Fibroblast of peridontal ligament (primary cell): ENCODE measurements around the gene GAS2L1.

Source experiments
- DNase-seq: peaks from one replicate; pipeline ENCODE4 v3.0.0-alpha.2; 2010; ENCODE audit errors: extremely low read depth

The GAS2L1 gene

GRCh38 chr22:29306175-29306834 is at the start of gene GAS2L1:
GAS2L1 (plus strand) TSS chr22:29306650; CDS start chr22:29308106, 1,456 bp downstream.
- peak; percentile 69 for DNase-seq

- no peak for DNase-seq
Measured at GRCh38 chr22:29257751-29258181, 48.7 kb upstream of the GAS2L1 start.

DNA sequence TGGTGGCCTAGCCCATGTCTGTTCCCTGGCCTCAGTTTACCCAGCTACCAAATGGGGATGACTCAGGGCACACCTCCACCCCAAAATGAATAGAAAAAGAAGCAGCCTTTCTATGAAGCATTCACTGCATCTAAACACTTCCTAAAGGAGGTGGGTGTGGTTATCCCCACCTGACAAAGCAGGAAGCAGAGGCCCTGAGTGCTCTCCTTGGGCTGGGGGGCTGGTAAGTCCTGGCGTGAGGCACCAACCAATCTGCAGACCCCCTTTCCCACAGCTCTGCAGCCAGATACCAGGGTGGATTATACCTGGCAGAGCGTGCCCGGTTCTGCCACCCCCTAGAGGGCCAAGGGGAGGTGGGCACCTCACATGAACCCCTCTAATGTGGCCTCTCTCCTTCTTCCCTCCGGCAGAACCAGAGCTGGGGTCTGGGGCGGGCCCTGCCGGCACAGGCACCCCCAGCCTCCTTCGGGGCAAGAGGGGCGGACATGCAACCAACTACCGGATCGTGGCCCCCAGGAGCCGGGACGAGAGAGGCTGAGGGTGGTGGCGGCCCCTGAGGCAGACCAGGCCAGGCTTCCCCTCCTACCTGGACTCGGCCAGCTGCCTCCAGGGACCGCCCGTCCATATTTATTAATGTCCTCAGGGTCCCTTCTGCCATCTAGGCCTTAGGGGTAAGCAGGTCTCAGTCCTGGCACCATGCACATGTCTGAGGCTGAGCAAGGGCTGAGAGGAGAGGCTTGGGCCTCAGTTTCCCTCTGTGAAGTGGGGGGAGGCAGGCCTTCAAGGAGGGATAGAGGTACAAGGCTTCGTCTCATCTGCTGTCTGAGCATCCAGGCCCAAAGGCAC is 47.8 kb upstream of the GAS2L1 start:
- DNase-seq = no peak

DNA sequence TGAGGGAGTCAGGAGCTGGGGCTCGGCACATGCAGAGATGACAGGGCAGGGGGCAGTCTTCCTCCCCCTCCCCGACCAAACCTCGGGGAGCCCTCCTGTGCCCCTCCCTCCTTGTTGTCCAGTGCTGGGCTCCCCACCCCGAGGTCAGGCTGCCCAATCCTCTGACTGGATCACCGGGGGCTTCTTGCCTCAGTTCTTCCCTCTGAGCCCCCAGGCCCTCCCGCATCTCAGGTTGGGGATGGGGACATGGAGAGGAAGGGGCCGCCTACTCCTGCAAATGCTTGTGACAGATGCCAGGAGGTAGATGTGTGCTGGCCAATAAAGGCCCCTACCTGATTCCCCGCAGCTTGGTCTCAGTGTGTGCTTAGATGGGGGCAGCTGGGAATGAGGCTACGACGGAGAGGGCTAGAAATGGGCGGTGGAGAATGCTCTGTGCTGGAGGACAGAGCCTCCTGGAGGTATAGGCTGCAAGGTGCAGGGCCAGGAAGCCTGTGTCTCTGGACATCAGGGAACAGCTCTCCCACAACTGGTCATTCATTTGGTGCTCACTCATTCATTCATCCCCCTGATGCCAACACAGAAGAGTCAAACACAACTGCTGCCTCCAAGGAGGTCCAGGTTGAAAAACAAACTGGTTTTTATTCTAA is 47.1 kb upstream of the GAS2L1 start:
- no peak for DNase-seq

- DNase-seq = no peak
Measured at GRCh38 chr22:29260031-29260560, 46.4 kb upstream of the GAS2L1 start.

DNA sequence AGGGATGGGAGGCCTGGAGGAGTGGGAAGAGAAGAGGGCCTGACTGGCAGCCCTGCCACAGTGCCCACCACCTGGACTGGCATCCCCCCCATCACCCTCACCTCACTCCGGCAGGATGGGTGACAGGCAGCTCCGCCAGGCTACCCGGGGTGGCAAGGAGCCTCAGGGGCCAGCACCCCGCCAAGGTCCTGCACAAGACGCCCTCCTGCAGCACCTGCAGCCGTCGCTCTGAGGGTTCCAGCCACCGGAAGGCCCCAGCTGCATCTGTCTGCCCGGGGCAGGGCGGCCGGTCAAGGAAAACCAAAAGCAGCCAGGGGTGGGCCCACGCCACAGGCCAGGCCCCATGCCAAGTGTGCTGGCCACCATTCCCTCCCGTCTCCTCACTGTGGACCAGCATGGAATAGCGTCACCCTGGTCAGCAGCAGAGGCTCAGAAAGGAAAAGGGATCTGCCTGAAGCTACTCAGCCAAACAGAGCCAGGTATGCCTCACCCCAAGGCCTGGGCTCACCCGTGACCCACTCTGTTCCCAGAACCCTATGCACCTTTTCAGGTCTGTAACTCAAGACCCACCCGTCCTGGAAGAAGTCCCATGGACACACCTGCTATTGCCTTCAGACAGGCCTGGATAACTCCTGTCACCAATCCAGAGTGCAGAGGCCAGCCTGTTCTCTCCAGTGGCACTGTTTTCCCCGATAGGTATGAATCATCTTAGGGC is 45.7 kb upstream of the GAS2L1 start:
- no peak for DNase-seq

DNA sequence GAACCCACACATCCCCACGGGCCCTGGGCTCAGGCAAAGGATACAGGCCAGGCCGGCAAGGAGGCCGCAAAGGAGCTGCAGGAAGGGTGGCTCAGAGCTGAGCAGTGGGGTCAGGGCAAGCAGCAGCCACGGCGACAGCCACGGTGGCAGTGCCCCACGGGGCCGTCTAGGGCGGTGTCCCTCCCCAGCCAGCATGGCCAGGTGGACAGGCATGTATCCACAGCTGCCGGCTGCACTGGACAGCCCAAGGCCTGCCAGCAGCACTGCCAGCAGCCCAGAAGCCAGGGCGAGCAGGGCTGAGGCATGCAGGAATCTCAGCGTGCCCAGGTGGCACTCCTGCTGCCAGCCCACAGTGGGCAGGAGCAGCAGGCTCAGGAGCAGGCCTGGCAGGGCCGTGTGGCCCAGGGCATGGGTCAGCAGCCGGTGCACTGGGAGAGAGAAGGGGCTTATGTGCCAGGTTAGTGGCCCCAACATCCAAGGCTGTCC is 42.6 kb upstream of the GAS2L1 start:
- no peak for DNase-seq

DNA sequence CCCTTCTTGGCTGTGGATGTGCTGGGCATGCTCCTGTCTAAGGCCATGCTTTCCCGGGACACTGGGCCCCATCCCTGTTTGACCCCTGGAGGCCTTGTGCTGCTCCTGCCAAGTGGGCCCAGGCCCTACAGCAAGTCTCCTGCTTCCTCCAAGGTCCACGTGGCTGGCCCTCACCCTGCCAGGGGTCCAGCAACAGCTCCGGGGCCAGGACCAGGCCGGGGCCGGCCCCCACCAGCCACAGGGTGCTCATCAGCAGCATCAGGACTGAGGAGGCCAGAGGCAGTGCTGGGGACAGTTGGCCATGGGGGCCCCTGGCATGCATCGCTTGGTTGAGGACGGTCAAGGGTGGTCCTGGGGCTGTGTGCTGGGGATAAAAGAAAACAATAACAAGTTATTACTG is 41.1 kb upstream of the GAS2L1 start:
- no peak for DNase-seq

- peak; percentile 27 for DNase-seq
Measured at GRCh38 chr22:29265929-29266328, 40.5 kb upstream of the GAS2L1 start.

GRCh38 chr22:29266564-29267461 is 39.6 kb upstream of the GAS2L1 start:
- no peak for DNase-seq

GRCh38 chr22:29267462-29267857 is 39.0 kb upstream of the GAS2L1 start:
- DNase-seq = no peak

DNA sequence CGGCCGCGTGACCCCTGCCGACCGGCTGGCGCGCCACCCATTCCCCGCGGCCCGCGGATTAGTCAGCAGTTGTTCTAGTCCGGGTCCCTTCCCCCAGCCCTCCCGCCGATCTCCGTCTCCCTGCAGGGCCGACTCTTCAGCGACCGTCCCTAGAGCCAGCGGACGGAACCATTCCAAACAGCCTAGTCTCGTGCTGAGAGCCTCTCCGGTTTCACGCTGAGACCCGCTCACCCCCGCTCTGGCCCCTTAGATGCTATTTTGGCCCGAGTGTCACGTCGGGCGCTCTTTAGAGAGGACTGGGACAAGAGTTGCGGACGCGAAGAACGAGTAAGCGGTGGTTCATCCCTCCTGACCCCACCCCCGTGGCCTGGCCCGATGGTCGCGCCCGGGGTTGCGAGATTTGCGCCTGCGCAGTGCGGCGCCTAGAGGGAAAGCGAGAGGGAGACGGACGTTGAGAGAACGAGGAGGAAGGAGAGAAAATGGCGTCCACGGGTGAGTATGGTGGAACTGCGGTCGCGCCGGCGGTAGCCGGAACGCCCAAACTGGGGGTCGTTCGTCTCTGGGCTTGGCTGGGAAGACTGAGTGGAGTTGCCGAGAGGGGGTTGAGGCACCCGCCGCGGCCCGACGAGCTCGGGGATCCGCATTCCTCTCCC is 38.5 kb upstream of the GAS2L1 start, which contains the start of the genes EWSR1 and RHBDD3:
Gene EWSR1, plus strand, starts transcription at position 411 of the 653 bp plus-strand sequence. Its CDS starts 69 bp downstream, at position 480.
Gene RHBDD3, minus strand, starts transcription at position 124 of the 653 bp plus-strand sequence. CDS start 2,355 bp downstream, outside the sequence.
- DNase-seq = peak; percentile 96

DNA sequence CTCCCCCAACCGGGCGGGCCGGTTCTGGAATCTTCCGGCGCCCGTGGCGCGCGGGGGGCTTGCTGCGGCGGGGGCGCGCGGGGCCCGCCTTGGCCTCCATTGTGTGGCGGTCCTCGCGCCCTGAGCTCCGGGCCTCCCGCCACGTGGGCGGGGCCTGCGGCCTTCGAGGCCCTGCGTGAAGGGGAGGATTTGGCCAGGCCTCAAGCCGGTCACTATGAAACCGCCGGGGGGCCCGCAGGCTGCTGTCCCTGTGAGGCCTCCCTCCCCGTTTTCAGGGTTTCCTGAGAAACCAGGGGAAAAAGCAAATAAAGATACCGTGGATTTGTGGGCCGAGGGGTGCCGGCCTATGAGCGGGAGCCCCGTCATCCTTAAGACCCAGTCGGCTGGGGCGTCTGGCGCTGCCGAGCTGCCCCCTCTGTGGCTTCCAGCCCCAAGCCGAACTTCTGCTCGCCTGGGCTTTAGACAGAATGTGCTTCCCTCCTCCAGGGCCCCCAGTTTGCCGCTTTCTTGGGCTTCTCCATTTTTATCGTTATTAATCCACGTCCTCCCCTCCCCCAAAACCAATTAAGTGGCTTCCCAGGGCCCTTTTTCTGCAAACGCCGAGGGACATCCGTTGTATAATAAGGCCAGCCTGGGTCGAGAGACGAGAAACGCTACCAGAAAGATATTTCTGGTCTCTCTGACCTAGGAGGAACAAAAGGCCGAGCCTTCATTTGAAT is 37.8 kb upstream of the GAS2L1 start:
- DNase-seq = peak; percentile 69

- DNase-seq = peak; percentile 14
Measured at GRCh38 chr22:29269230-29269604, 37.2 kb upstream of the GAS2L1 start.

DNA sequence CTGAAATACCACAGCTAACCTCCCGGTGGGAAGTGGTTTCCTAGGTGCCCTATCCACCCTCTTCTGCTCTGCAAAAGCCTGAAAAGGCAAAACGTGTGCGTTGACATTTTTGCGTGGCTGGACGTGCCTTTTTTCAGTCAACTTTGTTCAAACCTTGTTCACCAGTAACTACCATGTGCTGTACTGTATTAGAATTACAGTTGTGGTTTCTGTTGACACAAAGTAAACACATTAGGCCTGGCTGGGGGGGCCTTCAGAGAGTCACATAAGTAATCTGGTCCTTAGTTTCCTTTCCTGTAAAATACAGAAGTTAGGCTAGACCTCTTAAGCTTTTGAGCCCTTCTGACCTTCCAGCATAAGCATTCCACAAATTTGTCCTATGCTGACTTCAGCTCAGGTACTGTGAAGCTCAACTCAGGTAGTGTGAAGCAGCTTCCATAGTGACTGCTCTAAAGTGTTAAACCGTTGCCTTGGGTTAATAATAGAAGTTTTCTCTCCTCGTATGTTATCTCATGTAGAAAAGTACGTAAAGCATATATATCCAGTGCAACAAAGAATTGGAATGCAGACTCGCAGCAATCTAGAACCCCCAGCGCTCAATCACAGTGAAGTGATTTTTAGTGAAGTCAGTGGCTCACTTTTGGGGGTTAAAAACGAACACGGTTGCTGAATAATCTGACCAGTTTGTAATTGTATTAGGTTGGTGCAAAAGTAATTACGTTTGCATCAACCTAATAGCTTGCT is 36.5 kb upstream of the GAS2L1 start:
- DNase-seq = peak; percentile 19

- peak; percentile 52 for DNase-seq
Measured at GRCh38 chr22:29270475-29271271, 35.8 kb upstream of the GAS2L1 start.

DNA sequence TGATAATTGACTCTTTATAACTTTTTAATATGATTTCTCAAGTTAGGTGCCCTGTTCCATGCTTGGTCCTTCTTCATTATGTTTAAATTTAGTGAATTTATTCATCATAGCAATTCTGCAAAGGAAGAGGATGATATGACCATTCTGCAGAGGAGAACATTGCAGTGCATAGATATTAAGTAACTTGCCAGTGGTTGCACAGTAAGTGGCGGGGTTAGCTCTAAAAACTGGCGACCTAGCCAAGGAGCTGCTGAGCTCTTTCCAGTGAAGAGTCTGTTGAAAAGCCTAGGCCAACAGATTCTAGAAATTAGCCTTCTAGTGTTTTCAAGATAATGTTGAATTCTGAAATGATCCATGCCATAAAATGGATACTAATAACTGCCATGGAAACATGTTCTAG is 33.8 kb upstream of the GAS2L1 start:
- DNase-seq = no peak
